GM19463 (cell line): ENCODE results near the gene SH3TC1.

Experiments
- ATAC-seq: cut with Tn5 transposase; IDR thresholded peaks from one replicate; pipeline ENCODE4 v1.9.1; 2021; ENCODE audit warnings: mild to moderate bottlenecking, moderate library complexity; ENCODE audit not compliant: unreplicated experiment

Gene SH3TC1

GRCh38 chr4:8285976-8286718 lies 87.1 kb downstream of the SH3TC1 start:
- no peak for ATAC-seq

GRCh38 chr4:8286719-8287342 lies 87.7 kb downstream of the SH3TC1 start:
- ATAC-seq, result no peak

GRCh38 chr4:8287343-8288280 lies 88.5 kb downstream of the SH3TC1 start:
- ATAC-seq, result no peak

GRCh38 chr4:8289151-8289750 lies 90.2 kb downstream of the SH3TC1 start:
- ATAC-seq, result no peak

- no peak for ATAC-seq
Measured at GRCh38 chr4:8289956-8290700, 91.0 kb downstream of the SH3TC1 start.

GRCh38 chr4:8290701-8290970 lies 91.5 kb downstream of the SH3TC1 start:
- no peak for ATAC-seq
